Measurements from ENCODE around the gene CD300H.
"Not testable (repeated sequence)": the region's sequence is repeated elsewhere in the genome, so short reads cannot be mapped to it uniquely, and the experiment has no call there.

The CD300H gene

GRCh38 chr17:74563358-74563757, 4.0 kb downstream of the CD300H start:
- no peak overlapping the region for H3K4me3 ChIP-seq (ENCODE audit: low read depth, low read length)
- H3K36me3 ChIP-seq (ENCODE audit: control insufficient read depth, insufficient read depth, low read length) = no peaks in the 10 kb centered on the region
- H3K27me3 ChIP-seq (ENCODE audit: control insufficient read depth, insufficient read depth, low read length) = peaks cover 3% of the 10 kb centered on the region
- no peaks in the 10 kb centered on the region for H3K4me1 ChIP-seq (ENCODE audit: control insufficient read depth, insufficient read depth, low read length)
- H3K9ac ChIP-seq (ENCODE audit: low read depth, low read length) = no peak overlapping the region
- H3K9me3 ChIP-seq (ENCODE audit: control insufficient read depth, insufficient read depth, low read length) = no peaks in the 10 kb centered on the region

DNA sequence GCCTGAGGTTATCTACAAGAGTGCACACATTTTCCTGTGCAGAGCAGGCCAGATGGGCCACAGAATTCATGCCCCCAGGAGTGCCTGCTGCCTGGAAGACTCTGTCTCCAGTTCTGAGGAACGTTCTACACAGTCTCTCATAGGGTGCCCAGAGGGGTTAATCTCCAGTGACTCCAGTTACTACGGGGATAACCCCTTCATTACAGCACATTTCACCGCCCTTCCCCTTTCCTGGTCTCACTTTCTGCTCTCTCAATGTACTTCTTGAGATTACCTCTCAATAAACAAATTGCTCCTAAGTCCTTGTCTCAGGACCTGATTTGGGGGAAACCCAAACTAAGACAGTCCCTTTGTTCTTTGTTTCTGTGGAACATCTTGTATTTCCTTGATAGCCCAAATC, 5.7 kb downstream of the CD300H start:
- H3K9me3 ChIP-seq (ENCODE audit: control insufficient read depth, insufficient read depth, low read length) = peaks cover 4% of the 10 kb centered on the region
- H3K36me3 ChIP-seq (ENCODE audit: control insufficient read depth, insufficient read depth, low read length) = no peaks in the 10 kb centered on the region
- no peak overlapping the region for H3K9ac ChIP-seq (ENCODE audit: low read depth, low read length)
- H3K27me3 ChIP-seq (ENCODE audit: control insufficient read depth, insufficient read depth, low read length) = peaks cover 11% of the 10 kb centered on the region
- no peak overlapping the region for H3K4me3 ChIP-seq (ENCODE audit: low read depth, low read length)
- H3K4me1 ChIP-seq (ENCODE audit: control insufficient read depth, insufficient read depth, low read length) = no peaks in the 10 kb centered on the region

GRCh38 chr17:74558882-74559519, 8.3 kb downstream of the CD300H start:
- Histone ChIP-seq H3K36me3 (ENCODE audit: control insufficient read depth, insufficient read depth, low read length) (no peaks in the 10 kb centered on the region), H3K4me3 (ENCODE audit: low read depth, low read length) (no peak overlapping the region), H3K9me3 (ENCODE audit: control insufficient read depth, insufficient read depth, low read length) (peaks cover 4% of the 10 kb centered on the region), H3K4me1 (ENCODE audit: control insufficient read depth, insufficient read depth, low read length) (no peaks in the 10 kb centered on the region), H3K27me3 (ENCODE audit: control insufficient read depth, insufficient read depth, low read length) (peaks cover 11% of the 10 kb centered on the region), H3K9ac (ENCODE audit: low read depth, low read length) (no peak overlapping the region)

- H3K9ac ChIP-seq (ENCODE audit: low read depth, low read length); H3K4me1 ChIP-seq (ENCODE audit: control insufficient read depth, insufficient read depth, low read length); H3K9me3 ChIP-seq (ENCODE audit: control insufficient read depth, insufficient read depth, low read length); H3K4me3 ChIP-seq (ENCODE audit: low read depth, low read length); H3K36me3 ChIP-seq (ENCODE audit: control insufficient read depth, insufficient read depth, low read length): not testable (repeated sequence)
- H3K27me3 ChIP-seq (ENCODE audit: control insufficient read depth, insufficient read depth, low read length) = peaks cover 11% of the 10 kb centered on the region
Measured at GRCh38 chr17:74558402-74558801, 8.9 kb downstream of the CD300H start.

GRCh38 chr17:74555427-74555940, 11.8 kb downstream of the CD300H start:
- peaks cover 4% of the 10 kb centered on the region for H3K9me3 ChIP-seq (ENCODE audit: control insufficient read depth, insufficient read depth, low read length)
- no peak overlapping the region for H3K9ac ChIP-seq (ENCODE audit: low read depth, low read length)
- H3K36me3 ChIP-seq (ENCODE audit: control insufficient read depth, insufficient read depth, low read length) = no peaks in the 10 kb centered on the region
- H3K4me1 ChIP-seq (ENCODE audit: control insufficient read depth, insufficient read depth, low read length) = no peaks in the 10 kb centered on the region
- H3K27me3 ChIP-seq (ENCODE audit: control insufficient read depth, insufficient read depth, low read length) = peaks cover 8% of the 10 kb centered on the region
- no peak overlapping the region for H3K4me3 ChIP-seq (ENCODE audit: low read depth, low read length)

DNA sequence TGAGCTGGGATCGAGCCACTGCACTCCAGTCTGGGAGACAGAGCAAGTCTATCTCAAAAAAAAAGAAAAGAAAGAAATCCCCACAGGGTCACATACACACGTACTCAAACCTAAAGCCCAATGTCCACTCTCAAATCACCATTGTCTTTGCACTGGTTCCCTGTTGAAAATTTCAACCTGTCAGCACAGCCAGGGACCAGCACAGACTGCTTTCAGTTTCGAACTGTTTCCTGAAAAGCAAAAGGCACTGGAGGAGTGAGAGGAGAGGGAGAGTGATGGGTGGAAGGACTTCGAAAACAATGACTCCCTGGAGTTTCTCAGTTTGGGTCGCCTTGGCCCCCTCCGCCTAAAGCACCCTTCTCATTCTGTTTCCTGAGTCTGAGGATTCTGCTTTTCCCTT, 12.4 kb downstream of the CD300H start:
- H3K9ac ChIP-seq (ENCODE audit: low read depth, low read length) = no peak overlapping the region
- H3K27me3 ChIP-seq (ENCODE audit: control insufficient read depth, insufficient read depth, low read length) = peaks cover 8% of the 10 kb centered on the region
- peaks cover 4% of the 10 kb centered on the region for H3K9me3 ChIP-seq (ENCODE audit: control insufficient read depth, insufficient read depth, low read length)
- H3K4me1 ChIP-seq (ENCODE audit: control insufficient read depth, insufficient read depth, low read length) = no peaks in the 10 kb centered on the region
- H3K4me3 ChIP-seq (ENCODE audit: low read depth, low read length) = no peak overlapping the region
- H3K36me3 ChIP-seq (ENCODE audit: control insufficient read depth, insufficient read depth, low read length) = no peaks in the 10 kb centered on the region

- no peaks in the 10 kb centered on the region for H3K27me3 ChIP-seq (ENCODE audit: control insufficient read depth, insufficient read depth, low read length)
- H3K4me3 ChIP-seq (ENCODE audit: low read depth, low read length) = no peak overlapping the region
- H3K9ac ChIP-seq (ENCODE audit: low read depth, low read length) = no peak overlapping the region
- no peaks in the 10 kb centered on the region for H3K36me3 ChIP-seq (ENCODE audit: control insufficient read depth, insufficient read depth, low read length)
- H3K9me3 ChIP-seq (ENCODE audit: control insufficient read depth, insufficient read depth, low read length) = no peaks in the 10 kb centered on the region
- H3K4me1 ChIP-seq (ENCODE audit: control insufficient read depth, insufficient read depth, low read length) = no peaks in the 10 kb centered on the region
Measured at GRCh38 chr17:74552037-74552436, 15.3 kb downstream of the CD300H start.

GRCh38 chr17:74550602-74551001, 16.7 kb downstream of the CD300H start:
- no peaks in the 10 kb centered on the region for H3K27me3 ChIP-seq (ENCODE audit: control insufficient read depth, insufficient read depth, low read length)
- no peaks in the 10 kb centered on the region for H3K36me3 ChIP-seq (ENCODE audit: control insufficient read depth, insufficient read depth, low read length)
- H3K9ac ChIP-seq (ENCODE audit: low read depth, low read length) = no peak overlapping the region
- no peak overlapping the region for H3K4me3 ChIP-seq (ENCODE audit: low read depth, low read length)
- no peaks in the 10 kb centered on the region for H3K9me3 ChIP-seq (ENCODE audit: control insufficient read depth, insufficient read depth, low read length)
- no peaks in the 10 kb centered on the region for H3K4me1 ChIP-seq (ENCODE audit: control insufficient read depth, insufficient read depth, low read length)

DNA sequence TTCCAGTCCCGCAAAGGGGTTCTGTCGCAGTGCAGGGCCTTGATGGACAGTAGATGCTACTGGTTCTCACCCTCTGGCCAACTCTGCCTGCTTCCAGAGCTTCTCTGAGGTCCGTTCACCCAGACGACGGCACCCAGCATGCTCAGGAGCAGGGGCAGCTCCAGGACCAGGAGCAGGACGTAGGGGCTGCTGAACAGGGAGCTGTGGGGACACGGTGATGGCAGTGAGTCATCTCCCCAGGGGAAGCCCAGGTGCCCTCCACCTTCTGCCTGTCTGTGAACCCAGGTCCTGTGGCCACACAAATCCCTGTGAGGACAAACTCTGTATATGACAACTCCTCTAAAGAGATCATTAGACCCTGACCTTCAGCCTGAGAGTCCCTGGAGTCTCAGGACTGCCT, 18.0 kb downstream of the CD300H start:
- H3K4me1 ChIP-seq (ENCODE audit: control insufficient read depth, insufficient read depth, low read length) = no peaks in the 10 kb centered on the region
- no peak overlapping the region for H3K9ac ChIP-seq (ENCODE audit: low read depth, low read length)
- H3K36me3 ChIP-seq (ENCODE audit: control insufficient read depth, insufficient read depth, low read length) = no peaks in the 10 kb centered on the region
- no peaks in the 10 kb centered on the region for H3K27me3 ChIP-seq (ENCODE audit: control insufficient read depth, insufficient read depth, low read length)
- H3K9me3 ChIP-seq (ENCODE audit: control insufficient read depth, insufficient read depth, low read length) = no peaks in the 10 kb centered on the region
- H3K4me3 ChIP-seq (ENCODE audit: low read depth, low read length) = no peak overlapping the region

DNA sequence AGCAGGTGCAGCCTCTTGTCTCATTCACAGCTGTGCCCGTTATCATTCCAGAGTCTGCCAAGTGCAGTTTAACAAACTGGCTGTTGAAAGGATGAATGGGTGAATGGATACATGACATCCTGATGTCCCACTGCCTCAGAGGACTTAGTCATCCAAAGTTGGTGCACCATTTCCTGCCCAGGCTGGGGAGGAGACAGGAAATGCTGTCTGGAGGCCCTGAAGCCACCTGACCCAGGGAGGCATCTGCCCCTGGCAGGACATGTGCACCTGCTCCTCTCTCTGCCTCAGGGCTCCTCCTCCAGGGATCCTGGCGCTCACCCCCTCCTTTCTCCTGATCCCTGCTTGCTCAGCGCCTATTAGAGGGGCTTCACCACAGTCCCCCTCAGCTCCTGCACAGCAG, 19.6 kb downstream of the CD300H start:
- Histone ChIP-seq H3K27me3 (ENCODE audit: control insufficient read depth, insufficient read depth, low read length) (no peaks in the 10 kb centered on the region), H3K36me3 (ENCODE audit: control insufficient read depth, insufficient read depth, low read length) (no peaks in the 10 kb centered on the region)

DNA sequence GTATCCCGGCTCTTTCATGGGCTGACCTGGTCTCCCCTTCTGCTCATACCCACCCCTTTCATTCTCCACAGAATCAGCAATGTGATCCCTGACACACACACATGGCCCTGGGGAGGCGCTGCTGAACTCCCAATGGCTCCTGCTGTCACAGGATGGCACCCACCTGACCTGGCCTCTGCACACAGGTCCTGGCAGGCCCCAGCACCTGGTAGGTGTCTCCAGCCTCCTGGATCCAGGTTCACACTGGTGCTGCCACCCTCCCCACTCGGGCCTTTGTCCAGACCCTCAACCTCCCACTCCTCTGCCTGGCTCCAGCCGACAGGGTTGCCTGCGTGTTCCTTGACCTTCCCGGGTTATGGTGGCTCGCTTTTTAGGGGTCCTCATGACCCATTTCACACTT, 20.0 kb downstream of the CD300H start:
- Histone ChIP-seq H3K36me3 (ENCODE audit: control insufficient read depth, insufficient read depth, low read length) (no peaks in the 10 kb centered on the region), H3K9ac (ENCODE audit: low read depth, low read length) (no peak overlapping the region), H3K9me3 (ENCODE audit: control insufficient read depth, insufficient read depth, low read length) (no peaks in the 10 kb centered on the region), H3K4me3 (ENCODE audit: low read depth, low read length) (no peak overlapping the region), H3K27me3 (ENCODE audit: control insufficient read depth, insufficient read depth, low read length) (no peaks in the 10 kb centered on the region), H3K4me1 (ENCODE audit: control insufficient read depth, insufficient read depth, low read length) (no peaks in the 10 kb centered on the region)

More for the DNA sequence above, 19.6 kb downstream of the CD300H start:
- Histone ChIP-seq H3K9ac (ENCODE audit: low read depth, low read length) (no peak overlapping the region), H3K4me3 (ENCODE audit: low read depth, low read length) (no peak overlapping the region), H3K9me3 (ENCODE audit: control insufficient read depth, insufficient read depth, low read length) (no peaks in the 10 kb centered on the region), H3K4me1 (ENCODE audit: control insufficient read depth, insufficient read depth, low read length) (no peaks in the 10 kb centered on the region)

- Histone ChIP-seq H3K36me3 (ENCODE audit: control insufficient read depth, insufficient read depth, low read length) (no peaks in the 10 kb centered on the region), H3K9me3 (ENCODE audit: control insufficient read depth, insufficient read depth, low read length) (no peaks in the 10 kb centered on the region), H3K27me3 (ENCODE audit: control insufficient read depth, insufficient read depth, low read length) (no peaks in the 10 kb centered on the region), H3K4me1 (ENCODE audit: control insufficient read depth, insufficient read depth, low read length) (no peaks in the 10 kb centered on the region), H3K9ac (ENCODE audit: low read depth, low read length) (no peak overlapping the region), H3K4me3 (ENCODE audit: low read depth, low read length) (no peak overlapping the region)
Measured at GRCh38 chr17:74546586-74546985, 20.7 kb downstream of the CD300H start.
